K562 (cell line): ENCODE results near the gene SEC14L3. TPM values are rescaled to one million over a fixed set of nuclear protein-coding genes. Genes with fewer than 3 reads are reported as not detected.

Source experiments
- ATAC-seq: fragments of 200-7000 bp; cut with Tn5 transposase; 3 replicates; pipeline ENCODE4 v1.9.1; 2020; ENCODE audit warnings: moderate library complexity
- BruUV-seq: library from RNA; stranded (reverse); fragments of 400-500 nt; replicated peaks from 2 replicates; lab custom pipeline; 2021; lab: Mats Ljungman, UMichigan
- CTCF ChIA-PET: fragments of 300-600 bp; formaldehyde crosslinking; extraction: SDS; loops from one replicate; lab custom pipeline; 2021; ENCODE audit warnings: low intra/inter-chr PET ratio; lab: Yijun Ruan, JAX
- POLR2A ChIA-PET: fragments of 300-600, 350-650 bp; sonication (Branson Sonifier 250); formaldehyde crosslinking; extraction: SDS; loops from one replicate; lab custom pipeline; 2021; ENCODE audit warnings: antibody characterized with exemption, inconsistent platforms; lab: Yijun Ruan, JAX
- DNase-seq, 4 experiments: peaks; one replicate each; pipeline versions ENCODE4 v3.0.0 to v3.0.0-alpha.2; 2011 to 2018; ENCODE audit warnings: low spot score in 3 of 4, mixed read lengths in 3 of 4; ENCODE audit errors: extremely low read depth in 1 of 4
- FAIRE-seq: peaks from 2 replicates; lab custom pipeline; 2011; peaks lifted over from hg19 to GRCh38; lab: Jason Lieb, UNC
- H2AFZ ChIP-seq: 2 replicates; pipeline ENCODE4 v1.6.0; 2011; ENCODE audit warnings: low read depth, low read length, control low read depth, inconsistent platforms
- H3K27ac ChIP-seq: fragments of 200-600 bp; 3 replicates; pipeline ENCODE4 v1.8.0; 2011; ENCODE audit warnings: low read depth, mild to moderate bottlenecking, control low read depth, inconsistent platforms, low read length, moderate library complexity, mixed read lengths; ENCODE audit errors: extremely low read depth
- H3K27me3 ChIP-seq, 2 experiments: fragments of 300-600 bp in 1 of 2; 2 replicates in 1 of 2; 3 replicates in 1 of 2; pipeline versions ENCODE4 v1.6.0 to v1.8.0; 2011; ENCODE audit warnings: inconsistent platforms in 2 of 2, low read length in 2 of 2, mild to moderate bottlenecking in 1 of 2, mixed read lengths in 1 of 2, moderate library complexity in 1 of 2; ENCODE audit not compliant: control insufficient read depth in 2 of 2, insufficient read depth in 2 of 2
- H3K36me3 ChIP-seq: fragments of 300-600 bp; 3 replicates; pipeline ENCODE4 v1.8.0; 2011; ENCODE audit warnings: mild to moderate bottlenecking, low read length, inconsistent platforms; ENCODE audit not compliant: control insufficient read depth, insufficient read depth
- H3K4me1 ChIP-seq, 2 experiments: fragments of 200-600 bp in 1 of 2; replicated peaks in 1 of 2; 2 replicates in 1 of 2; 3 replicates in 1 of 2; pipeline versions ENCODE4 v1.5.1 to v1.8.0; 2011; ENCODE audit warnings: inconsistent platforms in 2 of 2, low read length in 2 of 2, mild to moderate bottlenecking in 1 of 2, mixed read lengths in 1 of 2, moderate library complexity in 1 of 2; ENCODE audit not compliant: control insufficient read depth in 2 of 2, insufficient read depth in 2 of 2
- H3K4me2 ChIP-seq: 2 replicates; pipeline ENCODE4 v1.6.1; 2011; ENCODE audit warnings: low read length, control low read depth, inconsistent platforms, mixed read lengths; ENCODE audit not compliant: insufficient read depth
- H3K4me3 ChIP-seq: fragments of 200-600 bp; sonication (generic), shearing (Covaris generic); 2 replicates; pipeline ENCODE4 v1.5.1; 2016; ENCODE audit warnings: control low read depth, inconsistent platforms
- H3K79me2 ChIP-seq: fragments of 200-600 bp; 3 replicates; pipeline ENCODE4 v1.8.0; 2011; ENCODE audit warnings: low read length, inconsistent platforms; ENCODE audit not compliant: control insufficient read depth, insufficient read depth
- H3K9ac ChIP-seq, 2 experiments: 2 replicates each; pipeline versions ENCODE4 v1.6.0 to v1.6.1; 2011; ENCODE audit warnings: low read depth in 2 of 2, low read length in 2 of 2, control low read depth in 1 of 2, inconsistent platforms in 1 of 2, mild to moderate bottlenecking in 1 of 2, mixed read lengths in 1 of 2; ENCODE audit not compliant: insufficient read depth in 1 of 2
- H3K9me1 ChIP-seq: one replicate; pipeline ENCODE4 v1.6.0; 2011; ENCODE audit warnings: inconsistent platforms, mild to moderate bottlenecking, low read length, moderate library complexity; ENCODE audit not compliant: control insufficient read depth, insufficient read depth
- H3K9me3 ChIP-seq: replicated peaks from 2 replicates; pipeline ENCODE4 v1.5.1; 2011; ENCODE audit warnings: low read depth, low read length, inconsistent platforms; ENCODE audit not compliant: control insufficient read depth, insufficient read depth
- H4K20me1 ChIP-seq: replicated peaks from 2 replicates; pipeline ENCODE4 v1.6.1; 2011; ENCODE audit warnings: low read length, inconsistent platforms, mixed read lengths; ENCODE audit not compliant: control insufficient read depth, insufficient read depth
- CTBP1 ChIP-seq: fragments of 450-650 bp; IDR thresholded peaks from 2 replicates; pipeline ENCODE4 v1.6.1; 2016; ENCODE audit warnings: borderline replicate concordance
- ELF1 ChIP-seq: fragments of 200-800 bp; sonication (Bioruptor generic); IDR thresholded peaks from 2 replicates; pipeline ENCODE4 v1.6.1; 2016; ENCODE audit warnings: missing genetic modification characterization, missing compliant biosample characterization
- FOXK1 ChIP-seq: sonication (generic); formaldehyde crosslinking; IDR thresholded peaks from 2 replicates; pipeline ENCODE4 v1.8.0; 2022; ENCODE audit warnings: missing genetic modification reagents, mild to moderate bottlenecking, borderline replicate concordance
- PREB ChIP-seq: sonication (generic); formaldehyde crosslinking; IDR thresholded peaks from 2 replicates; pipeline ENCODE4 v1.8.1; 2023; ENCODE audit warnings: mild to moderate bottlenecking, missing genetic modification reagents
- SNRNP70 ChIP-seq: fragments of 200-400 bp; formaldehyde crosslinking; optimal IDR thresholded peaks from 2 replicates; pipeline ENCODE3; 2017; ENCODE audit warnings: low read depth, low read length
- TSHZ1 ChIP-seq: fragments of 250-450 bp; sonication (Bioruptor Pico); IDR thresholded peaks from 2 replicates; pipeline ENCODE4 v1.4.0; 2020; ENCODE audit warnings: mild to moderate bottlenecking, moderate library complexity
- ZFP30 ChIP-seq: fragments of 250-450 bp; sonication (Bioruptor Pico); IDR thresholded peaks from 2 replicates; pipeline ENCODE4 v1.8.0; 2022; ENCODE audit warnings: moderate library complexity, mild to moderate bottlenecking, inconsistent platforms, borderline replicate concordance
- ZNF347 ChIP-seq: fragments of 450-650 bp; formaldehyde crosslinking; IDR thresholded peaks from 2 replicates; pipeline ENCODE4 v1.4.0; 2020; ENCODE audit warnings: low read depth, mild to moderate bottlenecking, moderate library complexity
- WGBS: fragments of 100-300 bp; shearing (Covaris generic); methylation state at CpG from one replicate; pipeline ENCODE4 v1.1.6; 2016; ENCODE audit warnings: low coverage, mixed read lengths; ENCODE audit not compliant: insufficient coverage; ENCODE audit errors: missing lambda C conversion rate; 5-methylcytosine and 5-hydroxymethylcytosine counted together
- in situ Hi-C: fragments of 300-500 bp; cut with MboI; formaldehyde crosslinking; loops from 4 replicates; pipeline ENCODE4 v1.15.0; 2018; ENCODE audit warnings: inconsistent platforms, mixed read lengths
- intact Hi-C: fragments of 100-400 bp; cut with micrococcal nuclease; formaldehyde crosslinking; loops from 2 replicates; pipeline ENCODE4 v1.14.2; 2022
- polyA plus RNA-seq, 8 experiments: library from polyadenylated mRNA; depleted of rRNA in 4 of 8; stranded (reverse) in 5 of 8; unstranded in 3 of 8; fragments of >200 nt; fragmentation: Nextera tagmentation in 2 of 8; fragmentation: Illumina TruSeq in 1 of 8; extraction: Ambion mirVana in 2 of 8; extraction: Trizol in 1 of 8; gene quantifications; 2 replicates each; pipeline versions ENCODE4 v1.2.1 to v1.2.3, GENCODE V29; 2011 to 2014; ENCODE audit warnings: inconsistent platforms in 1 of 8, missing spikeins in 1 of 8
- total RNA-seq, 7 experiments: library from RNA; depleted of rRNA in 6 of 7; stranded (reverse); fragments of >200 nt in 6 of 7; fragmentation: Illumina TruSeq in 2 of 7; extraction: Trizol in 2 of 7; gene quantifications; 2 replicates each; pipeline versions ENCODE4 v1.2.1 to v1.2.3, GENCODE V29; 2011 to 2021; ENCODE audit warnings: low replicate concordance in 1 of 7
- TF ChIP-seq, protein P1 (sequence below): fragments of 250-450 bp; sonication (Bioruptor Pico); IDR thresholded peaks from 2 replicates; pipeline ENCODE4 v1.5.0; 2020; ENCODE audit warnings: mild to moderate bottlenecking
- TF ChIP-seq, protein P2 (sequence below): sonication (generic); formaldehyde crosslinking; IDR thresholded peaks from 2 replicates; pipeline ENCODE4 v1.8.0; 2022; ENCODE audit warnings: mild to moderate bottlenecking, missing genetic modification reagents

The SEC14L3 gene
- total and polyA plus RNA-seq, 9 of the 15 experiments (the other 6 are each of a cell fraction or from before 2014, with no cell fraction given) = not detected

DNA sequence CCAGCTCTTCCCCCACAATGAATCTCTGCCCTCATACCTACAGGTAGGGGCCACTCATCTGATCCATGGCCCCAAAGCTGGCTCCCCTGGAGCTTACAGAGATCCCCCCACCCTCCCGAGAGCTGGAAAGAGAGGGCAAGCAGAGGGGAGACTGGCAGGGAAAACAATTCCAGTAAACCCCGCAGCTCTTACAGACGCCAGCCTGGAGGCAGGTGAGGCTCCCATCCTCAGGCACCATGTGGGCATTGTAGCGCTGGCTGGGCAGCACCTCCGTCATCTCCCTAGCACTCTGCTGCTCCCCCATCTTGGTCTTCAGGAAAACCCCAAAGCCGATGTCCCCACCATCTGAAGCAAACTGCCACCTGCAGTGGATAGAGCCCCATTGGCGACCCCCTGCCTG lies 19.6 kb upstream of the SEC14L3 start:
- Histone ChIP-seq H3K9me3 (no peaks in the 10 kb centered on the region), H3K4me1 (peaks cover 0 to 3% of the 10 kb centered on the region in 2 experiments; a peak in 2 of 5 replicates), H2AFZ (no peak overlapping the region), H3K4me3 (no peak overlapping the region), H3K27me3 (peaks cover 4 to 43% of the 10 kb centered on the region in 2 experiments; a peak in 3 of 5 replicates), H3K79me2 (no peaks in the 10 kb centered on the region), H3K27ac (no peak overlapping the region), H4K20me1 (no peaks in the 10 kb centered on the region; the same call in 1 of the 2 replicates), H3K4me2 (no peak overlapping the region), H3K9me1 (no peaks in the 10 kb centered on the region), H3K9ac (no peak overlapping the region), H3K36me3 (no peaks in the 10 kb centered on the region)
- FAIRE-seq (no peak), DNase-seq (no peak), ATAC-seq (no peak)
- intact Hi-C loops (no loop called here), in situ Hi-C loops (loop anchor here (5.0 to 25.0 kb wide), 2 partner anchors 209 to 379 kb away; no protein-coding TSS in a partner anchor)
- CTCF ChIA-PET = no interaction called here
- POLR2A ChIA-PET = interaction anchor here (0.6 to 1.0 kb wide), 2 partner anchors 54 to 67 kb away, joined by 3 to 4 read pairs; no protein-coding TSS in a partner anchor
- 13% methylated on average over 4 of the region's 7 CpGs for WGBS
- BruUV-seq = no TSS peak
- TF ChIP-seq ELF1 (tag) (no peak), ZNF347 (CRISPR knock-in tag) (no peak), FOXK1 (CRISPR knock-in tag) (no peak), ZFP30 (CRISPR knock-in tag) (no peak), SNRNP70 (no peak), CTBP1 (no peak), TSHZ1 (CRISPR knock-in tag) (no peak), PREB (no peak)
- TF ChIP-seq, protein P1, sequence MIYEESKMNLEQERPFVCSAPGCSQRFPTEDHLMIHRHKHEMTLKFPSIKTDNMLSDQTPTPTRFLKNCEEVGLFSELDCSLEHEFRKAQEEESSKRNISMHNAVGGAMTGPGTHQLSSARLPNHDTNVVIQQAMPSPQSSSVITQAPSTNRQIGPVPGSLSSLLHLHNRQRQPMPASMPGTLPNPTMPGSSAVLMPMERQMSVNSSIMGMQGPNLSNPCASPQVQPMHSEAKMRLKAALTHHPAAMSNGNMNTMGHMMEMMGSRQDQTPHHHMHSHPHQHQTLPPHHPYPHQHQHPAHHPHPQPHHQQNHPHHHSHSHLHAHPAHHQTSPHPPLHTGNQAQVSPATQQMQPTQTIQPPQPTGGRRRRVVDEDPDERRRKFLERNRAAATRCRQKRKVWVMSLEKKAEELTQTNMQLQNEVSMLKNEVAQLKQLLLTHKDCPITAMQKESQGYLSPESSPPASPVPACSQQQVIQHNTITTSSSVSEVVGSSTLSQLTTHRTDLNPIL (CRISPR knock-in tag) = no peak
- TF ChIP-seq, protein P2, sequence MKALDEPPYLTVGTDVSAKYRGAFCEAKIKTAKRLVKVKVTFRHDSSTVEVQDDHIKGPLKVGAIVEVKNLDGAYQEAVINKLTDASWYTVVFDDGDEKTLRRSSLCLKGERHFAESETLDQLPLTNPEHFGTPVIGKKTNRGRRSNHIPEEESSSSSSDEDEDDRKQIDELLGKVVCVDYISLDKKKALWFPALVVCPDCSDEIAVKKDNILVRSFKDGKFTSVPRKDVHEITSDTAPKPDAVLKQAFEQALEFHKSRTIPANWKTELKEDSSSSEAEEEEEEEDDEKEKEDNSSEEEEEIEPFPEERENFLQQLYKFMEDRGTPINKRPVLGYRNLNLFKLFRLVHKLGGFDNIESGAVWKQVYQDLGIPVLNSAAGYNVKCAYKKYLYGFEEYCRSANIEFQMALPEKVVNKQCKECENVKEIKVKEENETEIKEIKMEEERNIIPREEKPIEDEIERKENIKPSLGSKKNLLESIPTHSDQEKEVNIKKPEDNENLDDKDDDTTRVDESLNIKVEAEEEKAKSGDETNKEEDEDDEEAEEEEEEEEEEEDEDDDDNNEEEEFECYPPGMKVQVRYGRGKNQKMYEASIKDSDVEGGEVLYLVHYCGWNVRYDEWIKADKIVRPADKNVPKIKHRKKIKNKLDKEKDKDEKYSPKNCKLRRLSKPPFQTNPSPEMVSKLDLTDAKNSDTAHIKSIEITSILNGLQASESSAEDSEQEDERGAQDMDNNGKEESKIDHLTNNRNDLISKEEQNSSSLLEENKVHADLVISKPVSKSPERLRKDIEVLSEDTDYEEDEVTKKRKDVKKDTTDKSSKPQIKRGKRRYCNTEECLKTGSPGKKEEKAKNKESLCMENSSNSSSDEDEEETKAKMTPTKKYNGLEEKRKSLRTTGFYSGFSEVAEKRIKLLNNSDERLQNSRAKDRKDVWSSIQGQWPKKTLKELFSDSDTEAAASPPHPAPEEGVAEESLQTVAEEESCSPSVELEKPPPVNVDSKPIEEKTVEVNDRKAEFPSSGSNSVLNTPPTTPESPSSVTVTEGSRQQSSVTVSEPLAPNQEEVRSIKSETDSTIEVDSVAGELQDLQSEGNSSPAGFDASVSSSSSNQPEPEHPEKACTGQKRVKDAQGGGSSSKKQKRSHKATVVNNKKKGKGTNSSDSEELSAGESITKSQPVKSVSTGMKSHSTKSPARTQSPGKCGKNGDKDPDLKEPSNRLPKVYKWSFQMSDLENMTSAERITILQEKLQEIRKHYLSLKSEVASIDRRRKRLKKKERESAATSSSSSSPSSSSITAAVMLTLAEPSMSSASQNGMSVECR (CRISPR knock-in tag) = no peak
